H9 (cell line): ENCODE data around the gene FUT8. TPM values are rescaled to one million over a fixed set of nuclear protein-coding genes. Genes with fewer than 3 reads are reported as not detected.
A peak's percentile ranks its signal among the peaks of the same experiment; 100 is the strongest.

ENCODE experiments used
- DNase-seq: peaks from one replicate; pipeline ENCODE4 v3.0.0-alpha.2; 2017
- H2AFZ ChIP-seq: one replicate; pipeline ENCODE4 v1.6.1; 2013; ENCODE audit warnings: mild to moderate bottlenecking, low read length, control low read depth, moderate library complexity
- H2AK5ac ChIP-seq: 2 replicates; pipeline ENCODE4 v1.6.1; 2013; ENCODE audit warnings: low read length, control low read depth, mixed read lengths; ENCODE audit not compliant: insufficient read length
- H2BK120ac ChIP-seq: one replicate; pipeline ENCODE4 v1.6.1; 2013; ENCODE audit warnings: low read depth, mild to moderate bottlenecking, low read length, control low read depth, inconsistent platforms; ENCODE audit not compliant: poor library complexity, severe bottlenecking
- H2BK12ac ChIP-seq: 2 replicates; pipeline ENCODE4 v1.6.1; 2013; ENCODE audit warnings: low read length, control low read depth, mixed read lengths, low read depth; ENCODE audit not compliant: insufficient read length
- H2BK15ac ChIP-seq: 2 replicates; pipeline ENCODE4 v1.6.1; 2013; ENCODE audit warnings: low read depth, low read length, control low read depth
- H2BK20ac ChIP-seq: one replicate; pipeline ENCODE4 v1.6.1; 2013; ENCODE audit warnings: low read depth, mild to moderate bottlenecking, low read length, control low read depth, inconsistent platforms; ENCODE audit not compliant: poor library complexity, severe bottlenecking
- H2BK5ac ChIP-seq: 2 replicates; pipeline ENCODE4 v1.6.1; 2013; ENCODE audit warnings: low read length, control low read depth, mixed read lengths; ENCODE audit not compliant: insufficient read length
- H3K14ac ChIP-seq: 2 replicates; pipeline ENCODE4 v1.6.1; 2013; ENCODE audit warnings: low read length, control low read depth; ENCODE audit not compliant: insufficient read depth
- H3K18ac ChIP-seq: 2 replicates; pipeline ENCODE4 v1.6.1; 2013; ENCODE audit warnings: low read depth, mild to moderate bottlenecking, mixed read lengths, low read length, control low read depth; ENCODE audit not compliant: insufficient read length
- H3K23ac ChIP-seq: 2 replicates; pipeline ENCODE4 v1.6.1; 2013; ENCODE audit warnings: low read length, control low read depth, mixed read lengths, low read depth; ENCODE audit not compliant: insufficient read length
- H3K23me2 ChIP-seq: 2 replicates; pipeline ENCODE4 v1.6.1; 2013; ENCODE audit warnings: low read depth, mild to moderate bottlenecking, mixed read lengths, low read length, control low read depth; ENCODE audit not compliant: insufficient read length, poor library complexity, severe bottlenecking
- H3K27ac ChIP-seq: 2 replicates; pipeline ENCODE4 v1.5.1; 2013; ENCODE audit warnings: low read length, control low read depth, mixed read lengths, low read depth; ENCODE audit not compliant: insufficient read length
- H3K27me3 ChIP-seq: 2 replicates; pipeline ENCODE4 v1.6.1; 2013; ENCODE audit warnings: low read length, control low read depth, inconsistent platforms; ENCODE audit not compliant: insufficient read depth
- H3K4ac ChIP-seq: 2 replicates; pipeline ENCODE4 v1.6.1; 2013; ENCODE audit warnings: low read depth, mild to moderate bottlenecking, control low read depth, inconsistent platforms, low read length, moderate library complexity
- H3K4me1 ChIP-seq: 2 replicates; pipeline ENCODE4 v1.6.1; 2013; ENCODE audit warnings: low read length, control low read depth, inconsistent platforms; ENCODE audit not compliant: insufficient read depth
- H3K4me2 ChIP-seq: 2 replicates; pipeline ENCODE4 v1.6.1; 2013; ENCODE audit warnings: low read length, control low read depth, mixed read lengths; ENCODE audit not compliant: insufficient read length, insufficient read depth
- H3K56ac ChIP-seq: 2 replicates; pipeline ENCODE4 v1.6.1; 2013; ENCODE audit warnings: low read depth, mild to moderate bottlenecking, mixed read lengths, low read length, control low read depth; ENCODE audit not compliant: insufficient read length
- H3K79me1 ChIP-seq: 2 replicates; pipeline ENCODE4 v1.6.1; 2013; ENCODE audit warnings: low read depth, mild to moderate bottlenecking, moderate library complexity, low read length, control low read depth, inconsistent platforms; ENCODE audit not compliant: insufficient read depth, poor library complexity, severe bottlenecking
- H3K79me2 ChIP-seq: 2 replicates; pipeline ENCODE4 v1.6.1; 2013; ENCODE audit warnings: low read length, control low read depth, inconsistent platforms; ENCODE audit not compliant: insufficient read depth
- H3K9ac ChIP-seq: 2 replicates; pipeline ENCODE4 v1.6.1; 2013; ENCODE audit warnings: low read length, control low read depth, mixed read lengths; ENCODE audit not compliant: insufficient read length; ENCODE audit errors: extremely low read depth
- H3K9me3 ChIP-seq: one replicate; pipeline ENCODE4 v1.6.1; 2013; ENCODE audit warnings: low read depth, low read length, inconsistent platforms; ENCODE audit not compliant: control insufficient read depth
- H3T11ph ChIP-seq: one replicate; pipeline ENCODE4 v1.6.1; 2013; ENCODE audit warnings: mild to moderate bottlenecking, low read length, control low read depth, inconsistent platforms
- H4K20me1 ChIP-seq: one replicate; pipeline ENCODE4 v1.6.1; 2013; ENCODE audit not compliant: control insufficient read depth, insufficient read length, insufficient read depth
- H4K5ac ChIP-seq: 2 replicates; pipeline ENCODE4 v1.6.1; 2013; ENCODE audit warnings: low read depth, mild to moderate bottlenecking, mixed read lengths, low read length, control low read depth; ENCODE audit not compliant: insufficient read length
- H4K8ac ChIP-seq: replicated peaks from 2 replicates; pipeline ENCODE4 v1.6.1; 2013; ENCODE audit warnings: low read length, control low read depth, mixed read lengths, low read depth; ENCODE audit not compliant: insufficient read length
- H4K91ac ChIP-seq: 2 replicates; pipeline ENCODE4 v1.6.1; 2013; ENCODE audit warnings: low read depth, mild to moderate bottlenecking, moderate library complexity, mixed read lengths, low read length, control low read depth; ENCODE audit not compliant: insufficient read length
- H3K27ac Mint-ChIP-seq, 3 experiments: 2 replicates in 2 of 3; 3 replicates in 1 of 3; pipeline ENCODE4 v1.8.0; 2020 to 2021; ENCODE audit warnings: mixed read lengths in 3 of 3, mild to moderate bottlenecking in 1 of 3, moderate library complexity in 1 of 3
- H3K27me3 Mint-ChIP-seq: 2 replicates; pipeline ENCODE4 v1.8.0; 2021; ENCODE audit warnings: low read depth, mild to moderate bottlenecking, moderate library complexity, mixed read lengths
- H3K36me3 Mint-ChIP-seq, 3 experiments: 2 replicates in 2 of 3; 3 replicates in 1 of 3; pipeline ENCODE4 v1.8.0; 2020 to 2021; ENCODE audit warnings: low read depth in 3 of 3, mixed read lengths in 3 of 3; ENCODE audit not compliant: insufficient read depth in 1 of 3
- H3K4me1 Mint-ChIP-seq, 2 experiments: 2 replicates each; pipeline ENCODE4 v1.8.0; 2020; ENCODE audit warnings: mixed read lengths in 2 of 2
- H3K4me3 Mint-ChIP-seq, 2 experiments: 2 replicates in 1 of 2; 3 replicates in 1 of 2; pipeline ENCODE4 v1.8.0; 2020 to 2021; ENCODE audit warnings: mild to moderate bottlenecking in 2 of 2, mixed read lengths in 2 of 2, moderate library complexity in 1 of 2
- H3K9me3 Mint-ChIP-seq, 2 experiments: 2 replicates in 1 of 2; 3 replicates in 1 of 2; pipeline ENCODE4 v1.8.0; 2020; ENCODE audit warnings: mild to moderate bottlenecking in 2 of 2, mixed read lengths in 2 of 2, moderate library complexity in 1 of 2
- CTCF ChIP-seq: fragments of 200-600 bp; sonication (generic); conservative IDR thresholded peaks from 3 replicates; pipeline ENCODE4 v1.8.0; 2021; ENCODE audit warnings: antibody characterized with exemption, mild to moderate bottlenecking
- total RNA-seq: library from RNA; stranded (reverse); gene quantifications from 2 replicates; pipeline ENCODE4 v1.2.1, GENCODE V29; 2021

The FUT8 gene
- total RNA-seq, 1 experiment from 2014 or later: 44.3 TPM

GRCh38 chr14:65686761-65687160 is 274.2 kb downstream of the FUT8 start:
- H3K27me3 Mint-ChIP-seq: no peaks in the 10 kb centered on the region
- no peaks in the 10 kb centered on the region for H3K9me3 ChIP-seq
- H3K27ac ChIP-seq: no peak overlapping the region
- no peak overlapping the region for H2AK5ac ChIP-seq
- no peak overlapping the region for H2BK12ac ChIP-seq
- H3K36me3 Mint-ChIP-seq: peaks cover 5 to 16% (median 10%) of the 10 kb centered on the region in 3 experiments; a peak in 6 of 7 replicates
- no peak overlapping the region for H4K5ac ChIP-seq
- H3K4me2 ChIP-seq: no peak overlapping the region
- H2BK20ac ChIP-seq: no peak overlapping the region
- H4K20me1 ChIP-seq: no peaks in the 10 kb centered on the region
- H3K4me1 Mint-ChIP-seq: peaks cover 39 to 40% of the 10 kb centered on the region in 2 experiments
- H3K4me1 ChIP-seq: peaks cover 5% of the 10 kb centered on the region
- no peak overlapping the region for H3K9ac ChIP-seq
- no peak overlapping the region for H2AFZ ChIP-seq
- DNase-seq: no peak
- no peak overlapping the region for H2BK15ac ChIP-seq
- no peak overlapping the region for H3K23ac ChIP-seq
- H4K91ac ChIP-seq: no peak overlapping the region
- no peak overlapping the region for H3T11ph ChIP-seq
- H3K23me2 ChIP-seq: no peaks in the 10 kb centered on the region
- H4K8ac ChIP-seq: no peak overlapping the region
- no peak overlapping the region for H3K4ac ChIP-seq
- H3K4me3 Mint-ChIP-seq: no peak overlapping the region; a peak in 1 of 5 replicates
- H3K27ac Mint-ChIP-seq: peak overlapping the region in 2 of 3 experiments; percentile 14 to 85; a peak in 4 of 7 replicates
- H3K79me2 ChIP-seq: no peaks in the 10 kb centered on the region
- H3K27me3 ChIP-seq: no peaks in the 10 kb centered on the region
- H3K56ac ChIP-seq: no peak overlapping the region
- no peaks in the 10 kb centered on the region for H3K79me1 ChIP-seq
- no peak overlapping the region for H3K14ac ChIP-seq
- H2BK5ac ChIP-seq: no peak overlapping the region
- H3K9me3 Mint-ChIP-seq: peaks cover 2 to 7% of the 10 kb centered on the region in 2 experiments
- no peak overlapping the region for H2BK120ac ChIP-seq
- H3K18ac ChIP-seq: no peak overlapping the region
- TF ChIP-seq CTCF: no peak
